Brain microvascular endothelial cell (primary cell): Measurements from ENCODE around the gene GALNT13.

Experiments
- DNase-seq: peaks from one replicate; pipeline ENCODE4 v3.0.0-alpha.2; 2020
- H3K27ac ChIP-seq: fragments of 250-450 bp; sonication (Bioruptor Pico); 2 replicates; pipeline ENCODE4 v1.5.1; 2020; ENCODE audit warnings: mild to moderate bottlenecking, moderate library complexity
- H3K27me3 ChIP-seq: fragments of 250-450 bp; sonication (Bioruptor Pico); replicated peaks from 2 replicates; pipeline ENCODE4 v1.5.1; 2020; ENCODE audit warnings: mild to moderate bottlenecking
- H3K36me3 ChIP-seq: fragments of 250-450 bp; sonication (Bioruptor Pico); replicated peaks from 2 replicates; pipeline ENCODE4 v1.5.1; 2020; ENCODE audit warnings: mild to moderate bottlenecking
- H3K4me3 ChIP-seq: 2 replicates; pipeline ENCODE4 v1.5.1; 2011; ENCODE audit warnings: low read depth, mild to moderate bottlenecking, control low read depth, low read length, moderate library complexity
- CTCF ChIP-seq: IDR thresholded peaks from 2 replicates; pipeline ENCODE4 v1.5.1; 2011; ENCODE audit warnings: low read depth, mild to moderate bottlenecking, moderate library complexity, low read length, control low read depth, inconsistent platforms; ENCODE audit errors: missing control alignments
- in situ Hi-C: cut with HindIII; loops from 2 replicates; pipeline ENCODE4 v1.10.0; 2017; ENCODE audit warnings: low sequenced_read_pairs, low pct_ligation_motif_present

GALNT13 gene

DNA sequence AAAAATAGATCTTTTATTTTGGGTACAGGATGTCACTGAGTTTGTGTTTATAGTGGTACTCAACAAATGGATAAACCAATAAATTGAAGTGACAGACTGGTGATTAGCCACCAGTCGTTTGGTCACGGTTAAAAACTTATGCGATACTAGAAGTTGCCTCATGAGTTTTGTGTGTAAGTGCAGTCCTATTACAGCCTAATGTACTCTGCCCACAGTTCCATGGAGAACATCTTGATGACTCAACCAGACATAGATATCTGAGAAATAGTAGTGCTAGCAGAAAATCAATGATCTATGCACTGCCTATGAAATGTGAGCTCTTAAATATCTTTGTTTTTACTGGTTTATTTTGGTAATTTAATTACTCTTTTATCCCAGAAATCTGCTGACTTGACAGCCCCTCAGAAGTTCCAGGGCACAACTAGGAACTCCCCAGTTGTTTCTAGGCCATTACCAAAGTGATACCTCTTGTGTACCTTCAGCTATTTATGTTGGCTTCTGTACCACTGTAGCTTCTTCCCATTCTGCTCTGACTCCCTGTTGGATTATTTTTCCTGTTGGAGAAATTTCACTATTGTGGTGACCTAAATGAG, 617.6 kb downstream of the GALNT13 start:
- DNase-seq, result no peak
- no peak overlapping the region for H3K27ac ChIP-seq
- H3K36me3 ChIP-seq, result no peaks in the 10 kb centered on the region
- H3K27me3 ChIP-seq, result no peaks in the 10 kb centered on the region
- in situ Hi-C loops, result no loop called here
- no peak overlapping the region for H3K4me3 ChIP-seq
- no peak for TF ChIP-seq CTCF

DNA sequence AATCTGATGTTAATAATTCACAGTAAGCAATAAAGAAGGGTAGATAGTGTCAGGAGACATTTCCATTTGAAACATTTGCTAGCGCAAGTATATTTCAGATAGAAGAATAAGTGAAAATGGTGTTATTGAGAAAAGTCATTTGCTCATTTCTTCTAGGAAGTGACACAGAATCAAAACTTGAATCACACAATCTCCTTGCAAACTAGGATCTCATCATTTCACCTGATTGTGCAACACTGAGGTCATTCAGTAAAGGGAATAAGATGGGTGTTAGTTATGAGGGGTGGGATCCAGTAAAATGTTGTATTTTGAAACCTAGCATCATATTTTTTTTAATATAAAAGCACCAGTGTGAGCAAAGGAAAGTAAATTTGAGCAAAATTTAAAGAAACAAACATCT, 618.8 kb downstream of the GALNT13 start:
- Histone ChIP-seq H3K36me3 (no peaks in the 10 kb centered on the region), H3K4me3 (no peak overlapping the region), H3K27ac (no peak overlapping the region), H3K27me3 (no peaks in the 10 kb centered on the region)
- no peak for TF ChIP-seq CTCF
- in situ Hi-C loops, result no loop called here
- DNase-seq, result no peak

- no peaks in the 10 kb centered on the region for H3K36me3 ChIP-seq
- no peak overlapping the region for H3K27ac ChIP-seq
- no peak overlapping the region for H3K4me3 ChIP-seq
- DNase-seq, result no peak
- H3K27me3 ChIP-seq, result no peaks in the 10 kb centered on the region
- in situ Hi-C loops, result no loop called here
- no peak for TF ChIP-seq CTCF
These were observed 623.7 kb downstream of the GALNT13 start for GRCh38 chr2:154495455-154495868.

DNA sequence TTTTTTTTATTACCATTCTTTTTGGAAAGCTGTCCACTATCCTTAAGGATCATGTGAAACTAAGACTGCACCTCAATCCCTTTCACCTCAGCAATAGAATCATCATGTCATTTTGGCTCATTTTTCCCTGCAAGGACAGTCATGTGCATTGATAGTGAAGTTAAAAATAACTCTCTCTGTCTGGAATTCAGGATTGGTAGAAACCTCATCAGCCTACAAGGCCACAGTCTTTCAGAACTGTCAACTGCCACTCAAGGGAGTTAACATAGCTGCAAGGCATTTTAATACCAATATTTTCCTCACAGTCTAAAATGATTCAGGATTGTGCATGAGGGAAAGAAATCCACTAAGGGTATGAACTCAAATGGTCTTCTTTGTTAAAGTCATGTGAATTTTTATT, 625.3 kb downstream of the GALNT13 start:
- Histone ChIP-seq H3K4me3 (no peak overlapping the region), H3K27ac (no peak overlapping the region), H3K36me3 (no peaks in the 10 kb centered on the region), H3K27me3 (no peaks in the 10 kb centered on the region)
- TF ChIP-seq CTCF, result no peak
- DNase-seq, result no peak
- in situ Hi-C loops, result no loop called here
